Liver (tissue), 9 donors: Measurements from ENCODE around the gene IL36A. TPM values are rescaled to one million over a fixed set of nuclear protein-coding genes. Genes with fewer than 3 reads are reported as not detected.

ENCODE experiments used
- DNase-seq: peaks from one replicate; pipeline ENCODE4 v3.0.0-alpha.2; 2017; ENCODE audit warnings: low spot score
- H3K27ac ChIP-seq, 2 donors: one replicate each; pipeline ENCODE4 v1.7.0; 2013; ENCODE audit warnings: inconsistent platforms in 2 of 2, low read length in 2 of 2, control low read depth in 1 of 2, low read depth in 1 of 2, mild to moderate bottlenecking in 1 of 2
- H3K27me3 ChIP-seq, 4 donors: one replicate each; pipeline versions ENCODE4 v1.6.1 to v1.7.0; 2013; ENCODE audit warnings: low read length in 3 of 4, inconsistent platforms in 1 of 4, mild to moderate bottlenecking in 1 of 4, moderate library complexity in 1 of 4; ENCODE audit not compliant: control insufficient read depth in 4 of 4, insufficient read depth in 4 of 4
- H3K36me3 ChIP-seq, 4 donors: one replicate each; pipeline versions ENCODE4 v1.6.1 to v1.7.0; 2013; ENCODE audit warnings: low read length in 3 of 4, mild to moderate bottlenecking in 3 of 4, low read depth in 1 of 4, moderate library complexity in 1 of 4; ENCODE audit not compliant: control insufficient read depth in 4 of 4, insufficient read depth in 3 of 4
- H3K4me1 ChIP-seq, 4 donors: one replicate each; pipeline versions ENCODE4 v1.6.1 to v1.7.0; 2013; ENCODE audit warnings: low read length in 3 of 4, mild to moderate bottlenecking in 3 of 4, moderate library complexity in 1 of 4; ENCODE audit not compliant: control insufficient read depth in 4 of 4, insufficient read depth in 4 of 4
- H3K4me3 ChIP-seq, 3 donors: one replicate each; pipeline versions ENCODE4 v1.6.1 to v1.7.0; 2013; ENCODE audit warnings: low read length in 3 of 3, control low read depth in 1 of 3, low read depth in 1 of 3, mild to moderate bottlenecking in 1 of 3
- H3K9ac ChIP-seq, 2 donors: one replicate each; pipeline ENCODE4 v1.7.0; 2013; ENCODE audit warnings: low read length in 2 of 2, mild to moderate bottlenecking in 2 of 2, moderate library complexity in 2 of 2, control low read depth in 1 of 2, low read depth in 1 of 2
- H3K9me3 ChIP-seq, 4 donors: one replicate each; pipeline versions ENCODE4 v1.6.1 to v1.7.0; 2013; ENCODE audit warnings: low read length in 3 of 4; ENCODE audit not compliant: control insufficient read depth in 4 of 4
- ATF3 ChIP-seq: IDR thresholded peaks from 2 replicates; pipeline ENCODE4 v1.6.1; 2016; ENCODE audit warnings: antibody characterized with exemption
- CTCF ChIP-seq: fragments of 150-350 bp; IDR thresholded peaks from 2 replicates; pipeline ENCODE4 v1.5.1; 2017; ENCODE audit warnings: improper control_type of control experiment, low read depth, low read length; ENCODE audit not compliant: missing input control
- EGR1 ChIP-seq, 2 donors: IDR thresholded peaks; 2 replicates each; pipeline ENCODE4 v1.6.1; 2016 to 2018; ENCODE audit warnings: antibody characterized with exemption in 2 of 2, low read depth in 2 of 2
- FOXA1 ChIP-seq: IDR thresholded peaks from 2 replicates; pipeline ENCODE4 v1.6.1; 2016; ENCODE audit warnings: antibody characterized with exemption
- FOXA2 ChIP-seq: IDR thresholded peaks from 2 replicates; pipeline ENCODE4 v1.6.1; 2016; ENCODE audit warnings: antibody characterized with exemption
- GABPA ChIP-seq, 2 donors: IDR thresholded peaks in 1 of 2; conservative IDR thresholded peaks in 1 of 2; 2 replicates each; pipeline ENCODE4 v1.6.1; 2016; ENCODE audit warnings: antibody characterized with exemption in 2 of 2, mild to moderate bottlenecking in 1 of 2, moderate library complexity in 1 of 2
- HNF4A ChIP-seq, 2 donors: conservative IDR thresholded peaks; 2 replicates each; pipeline ENCODE4 v1.6.1; 2016; ENCODE audit warnings: antibody characterized with exemption in 2 of 2, mild to moderate bottlenecking in 2 of 2
- HNF4G ChIP-seq: IDR thresholded peaks from 2 replicates; pipeline ENCODE4 v1.6.1; 2016; ENCODE audit warnings: antibody characterized with exemption
- MAX ChIP-seq: IDR thresholded peaks from 2 replicates; pipeline ENCODE4 v1.6.1; 2016; ENCODE audit warnings: antibody characterized with exemption
- NR2F2 ChIP-seq: IDR thresholded peaks from 2 replicates; pipeline ENCODE4 v1.6.1; 2016; ENCODE audit warnings: antibody characterized with exemption
- RAD21 ChIP-seq, 2 donors: IDR thresholded peaks; 2 replicates each; pipeline ENCODE4 v1.6.1; 2016; ENCODE audit warnings: antibody characterized with exemption in 2 of 2, mild to moderate bottlenecking in 2 of 2
- REST ChIP-seq: IDR thresholded peaks from 2 replicates; pipeline ENCODE4 v1.6.1; 2016; ENCODE audit warnings: antibody characterized with exemption, mild to moderate bottlenecking
- SP1 ChIP-seq: IDR thresholded peaks from 2 replicates; pipeline ENCODE4 v1.6.1; 2018; ENCODE audit warnings: antibody characterized with exemption, mild to moderate bottlenecking
- TAF1 ChIP-seq: conservative IDR thresholded peaks from 2 replicates; pipeline ENCODE4 v1.6.1; 2016; ENCODE audit warnings: antibody characterized with exemption, mild to moderate bottlenecking
- YY1 ChIP-seq: IDR thresholded peaks from 2 replicates; pipeline ENCODE4 v1.6.1; 2016; ENCODE audit warnings: antibody characterized with exemption, mild to moderate bottlenecking
- ZBTB33 ChIP-seq: IDR thresholded peaks from 2 replicates; pipeline ENCODE4 v1.6.1; 2016; ENCODE audit warnings: antibody characterized with exemption
- WGBS: extraction: QIAGEN DNeasy Blood & Tissue Kit; methylation state at CpG from one replicate; pipeline ENCODE4 v1.1.7; 2013; 5-methylcytosine and 5-hydroxymethylcytosine counted together
- polyA plus RNA-seq, 2 donors: library from polyadenylated mRNA; stranded (reverse) in 1 of 2; unstranded in 1 of 2; fragments of 200-250 nt in 1 of 2; fragments of >200 nt in 1 of 2; fragmentation: Nextera tagmentation in 1 of 2; extraction: Ambion mirVana in 1 of 2; gene quantifications; one replicate each; pipeline versions ENCODE4 v1.2.1 to v1.2.3, GENCODE V29; 2013 to 2015
- total RNA-seq, 2 donors: library from RNA; depleted of rRNA; stranded (reverse); fragments of >200 nt; gene quantifications; one replicate each; pipeline ENCODE4 v1.2.3, GENCODE V29; 2014
- donor health status: healthy.
- donor health status: healthy.
- donor health status: healthy.
- donor health status: healthy.
- donor health status: healthy.

IL36A gene
- total and polyA plus RNA-seq, 4 donors, result not detected

- H3K36me3 ChIP-seq, result no peaks in the 10 kb centered on the region
- TF ChIP-seq ATF3 (no peak), CTCF (no peak), RAD21 (IDR thresholded peaks at IDR 0.05) (no peak), MAX (no peak), FOXA1 (no peak)
- no peak for DNase-seq
- no peaks in the 10 kb centered on the region for H3K27me3 ChIP-seq
- no peak overlapping the region for H3K4me3 ChIP-seq
- H3K4me1 ChIP-seq, result peaks cover 3 to 16% (median 12%) of the 10 kb centered on the region in 4 donors
- no peaks in the 10 kb centered on the region for H3K9me3 ChIP-seq
- H3K27ac ChIP-seq, result no peak overlapping the region
- 35% methylated on average over 5 of the region's 5 CpGs for WGBS
- H3K9ac ChIP-seq, result peak overlapping the region in 1 of 2 donors; percentile 33
Measured at GRCh38 chr2:113039719-113040118, 34.5 kb downstream of the IL36A start.

- H3K4me1 ChIP-seq, result peaks cover 3 to 16% (median 12%) of the 10 kb centered on the region in 4 donors
- TF ChIP-seq ZBTB33 (no peak), HNF4A (conservative IDR thresholded peaks at IDR 0.05) (no peak), SP1 (no peak), RAD21 (IDR thresholded peaks at IDR 0.05) (no peak), CTCF (no peak), HNF4G (no peak), ATF3 (no peak), NR2F2 (no peak), REST (no peak), YY1 (no peak), GABPA (IDR thresholded peaks at IDR 0.05 in 1 of 2, conservative IDR thresholded peaks at IDR 0.05 in 1 of 2) (no peak), FOXA2 (no peak), MAX (no peak), TAF1 (no peak), EGR1 (IDR thresholded peaks at IDR 0.05; ENCODE audit: low read depth in 2 of 2) (no peak)
- no peak overlapping the region for H3K4me3 ChIP-seq
- H3K9ac ChIP-seq, result no peak overlapping the region
- H3K36me3 ChIP-seq, result no peaks in the 10 kb centered on the region
- no peaks in the 10 kb centered on the region for H3K27me3 ChIP-seq
- H3K9me3 ChIP-seq, result no peaks in the 10 kb centered on the region
- no peak overlapping the region for H3K27ac ChIP-seq
- WGBS, result 86% methylated on average over 5 of the region's 5 CpGs
- DNase-seq, result no peak
Measured at GRCh38 chr2:113041871-113042270, 36.6 kb downstream of the IL36A start.
